H9 (cell line): Measurements from ENCODE around the gene MTNR1A. TPM values are rescaled to one million over a fixed set of nuclear protein-coding genes. Genes with fewer than 3 reads are reported as not detected.

Experiments
- DNase-seq: peaks from one replicate; pipeline ENCODE4 v3.0.0-alpha.2; 2017
- H2AFZ ChIP-seq: one replicate; pipeline ENCODE4 v1.6.1; 2013; ENCODE audit warnings: mild to moderate bottlenecking, low read length, control low read depth, moderate library complexity
- H2AK5ac ChIP-seq: 2 replicates; pipeline ENCODE4 v1.6.1; 2013; ENCODE audit warnings: low read length, control low read depth, mixed read lengths; ENCODE audit not compliant: insufficient read length
- H2BK120ac ChIP-seq: one replicate; pipeline ENCODE4 v1.6.1; 2013; ENCODE audit warnings: low read depth, mild to moderate bottlenecking, low read length, control low read depth, inconsistent platforms; ENCODE audit not compliant: poor library complexity, severe bottlenecking
- H2BK12ac ChIP-seq: 2 replicates; pipeline ENCODE4 v1.6.1; 2013; ENCODE audit warnings: low read length, control low read depth, mixed read lengths, low read depth; ENCODE audit not compliant: insufficient read length
- H2BK15ac ChIP-seq: 2 replicates; pipeline ENCODE4 v1.6.1; 2013; ENCODE audit warnings: low read depth, low read length, control low read depth
- H2BK20ac ChIP-seq: one replicate; pipeline ENCODE4 v1.6.1; 2013; ENCODE audit warnings: low read depth, mild to moderate bottlenecking, low read length, control low read depth, inconsistent platforms; ENCODE audit not compliant: poor library complexity, severe bottlenecking
- H2BK5ac ChIP-seq: 2 replicates; pipeline ENCODE4 v1.6.1; 2013; ENCODE audit warnings: low read length, control low read depth, mixed read lengths; ENCODE audit not compliant: insufficient read length
- H3K14ac ChIP-seq: 2 replicates; pipeline ENCODE4 v1.6.1; 2013; ENCODE audit warnings: low read length, control low read depth; ENCODE audit not compliant: insufficient read depth
- H3K18ac ChIP-seq: 2 replicates; pipeline ENCODE4 v1.6.1; 2013; ENCODE audit warnings: low read depth, mild to moderate bottlenecking, mixed read lengths, low read length, control low read depth; ENCODE audit not compliant: insufficient read length
- H3K23ac ChIP-seq: 2 replicates; pipeline ENCODE4 v1.6.1; 2013; ENCODE audit warnings: low read length, control low read depth, mixed read lengths, low read depth; ENCODE audit not compliant: insufficient read length
- H3K23me2 ChIP-seq: 2 replicates; pipeline ENCODE4 v1.6.1; 2013; ENCODE audit warnings: low read depth, mild to moderate bottlenecking, mixed read lengths, low read length, control low read depth; ENCODE audit not compliant: insufficient read length, poor library complexity, severe bottlenecking
- H3K27ac ChIP-seq: 2 replicates; pipeline ENCODE4 v1.5.1; 2013; ENCODE audit warnings: low read length, control low read depth, mixed read lengths, low read depth; ENCODE audit not compliant: insufficient read length
- H3K27me3 ChIP-seq: 2 replicates; pipeline ENCODE4 v1.6.1; 2013; ENCODE audit warnings: low read length, control low read depth, inconsistent platforms; ENCODE audit not compliant: insufficient read depth
- H3K4ac ChIP-seq: 2 replicates; pipeline ENCODE4 v1.6.1; 2013; ENCODE audit warnings: low read depth, mild to moderate bottlenecking, control low read depth, inconsistent platforms, low read length, moderate library complexity
- H3K4me1 ChIP-seq: 2 replicates; pipeline ENCODE4 v1.6.1; 2013; ENCODE audit warnings: low read length, control low read depth, inconsistent platforms; ENCODE audit not compliant: insufficient read depth
- H3K4me2 ChIP-seq: 2 replicates; pipeline ENCODE4 v1.6.1; 2013; ENCODE audit warnings: low read length, control low read depth, mixed read lengths; ENCODE audit not compliant: insufficient read length, insufficient read depth
- H3K56ac ChIP-seq: 2 replicates; pipeline ENCODE4 v1.6.1; 2013; ENCODE audit warnings: low read depth, mild to moderate bottlenecking, mixed read lengths, low read length, control low read depth; ENCODE audit not compliant: insufficient read length
- H3K79me1 ChIP-seq: 2 replicates; pipeline ENCODE4 v1.6.1; 2013; ENCODE audit warnings: low read depth, mild to moderate bottlenecking, moderate library complexity, low read length, control low read depth, inconsistent platforms; ENCODE audit not compliant: insufficient read depth, poor library complexity, severe bottlenecking
- H3K79me2 ChIP-seq: 2 replicates; pipeline ENCODE4 v1.6.1; 2013; ENCODE audit warnings: low read length, control low read depth, inconsistent platforms; ENCODE audit not compliant: insufficient read depth
- H3K9ac ChIP-seq: 2 replicates; pipeline ENCODE4 v1.6.1; 2013; ENCODE audit warnings: low read length, control low read depth, mixed read lengths; ENCODE audit not compliant: insufficient read length; ENCODE audit errors: extremely low read depth
- H3K9me3 ChIP-seq: one replicate; pipeline ENCODE4 v1.6.1; 2013; ENCODE audit warnings: low read depth, low read length, inconsistent platforms; ENCODE audit not compliant: control insufficient read depth
- H3T11ph ChIP-seq: one replicate; pipeline ENCODE4 v1.6.1; 2013; ENCODE audit warnings: mild to moderate bottlenecking, low read length, control low read depth, inconsistent platforms
- H4K20me1 ChIP-seq: one replicate; pipeline ENCODE4 v1.6.1; 2013; ENCODE audit not compliant: control insufficient read depth, insufficient read length, insufficient read depth
- H4K5ac ChIP-seq: 2 replicates; pipeline ENCODE4 v1.6.1; 2013; ENCODE audit warnings: low read depth, mild to moderate bottlenecking, mixed read lengths, low read length, control low read depth; ENCODE audit not compliant: insufficient read length
- H4K8ac ChIP-seq: replicated peaks from 2 replicates; pipeline ENCODE4 v1.6.1; 2013; ENCODE audit warnings: low read length, control low read depth, mixed read lengths, low read depth; ENCODE audit not compliant: insufficient read length
- H4K91ac ChIP-seq: 2 replicates; pipeline ENCODE4 v1.6.1; 2013; ENCODE audit warnings: low read depth, mild to moderate bottlenecking, moderate library complexity, mixed read lengths, low read length, control low read depth; ENCODE audit not compliant: insufficient read length
- H3K27ac Mint-ChIP-seq, 3 experiments: 2 replicates in 2 of 3; 3 replicates in 1 of 3; pipeline ENCODE4 v1.8.0; 2020 to 2021; ENCODE audit warnings: mixed read lengths in 3 of 3, mild to moderate bottlenecking in 1 of 3, moderate library complexity in 1 of 3
- H3K27me3 Mint-ChIP-seq: 2 replicates; pipeline ENCODE4 v1.8.0; 2021; ENCODE audit warnings: low read depth, mild to moderate bottlenecking, moderate library complexity, mixed read lengths
- H3K36me3 Mint-ChIP-seq, 3 experiments: 2 replicates in 2 of 3; 3 replicates in 1 of 3; pipeline ENCODE4 v1.8.0; 2020 to 2021; ENCODE audit warnings: low read depth in 3 of 3, mixed read lengths in 3 of 3; ENCODE audit not compliant: insufficient read depth in 1 of 3
- H3K4me1 Mint-ChIP-seq, 2 experiments: 2 replicates each; pipeline ENCODE4 v1.8.0; 2020; ENCODE audit warnings: mixed read lengths in 2 of 2
- H3K4me3 Mint-ChIP-seq, 2 experiments: 2 replicates in 1 of 2; 3 replicates in 1 of 2; pipeline ENCODE4 v1.8.0; 2020 to 2021; ENCODE audit warnings: mild to moderate bottlenecking in 2 of 2, mixed read lengths in 2 of 2, moderate library complexity in 1 of 2
- H3K9me3 Mint-ChIP-seq, 2 experiments: 2 replicates in 1 of 2; 3 replicates in 1 of 2; pipeline ENCODE4 v1.8.0; 2020; ENCODE audit warnings: mild to moderate bottlenecking in 2 of 2, mixed read lengths in 2 of 2, moderate library complexity in 1 of 2
- WGBS: extraction: QIAGEN DNeasy Blood & Tissue Kit; methylation state at CpG from one replicate; pipeline ENCODE4 v1.1.7; 2013; ENCODE audit warnings: missing lambda C conversion rate, low lambda C conversion rate, mixed read lengths; ENCODE audit not compliant: insufficient read length; ENCODE audit errors: extremely low coverage; 5-methylcytosine and 5-hydroxymethylcytosine counted together
- total RNA-seq: library from RNA; stranded (reverse); gene quantifications from 2 replicates; pipeline ENCODE4 v1.2.1, GENCODE V29; 2021
- TF ChIP-seq, protein P1 (sequence below): fragments of 200-600 bp; sonication (generic); conservative IDR thresholded peaks from 3 replicates; pipeline ENCODE4 v1.8.0; 2021; ENCODE audit warnings: antibody characterized with exemption, mild to moderate bottlenecking

MTNR1A gene
- total RNA-seq, 1 experiment from 2014 or later, result 0.57 TPM

DNA sequence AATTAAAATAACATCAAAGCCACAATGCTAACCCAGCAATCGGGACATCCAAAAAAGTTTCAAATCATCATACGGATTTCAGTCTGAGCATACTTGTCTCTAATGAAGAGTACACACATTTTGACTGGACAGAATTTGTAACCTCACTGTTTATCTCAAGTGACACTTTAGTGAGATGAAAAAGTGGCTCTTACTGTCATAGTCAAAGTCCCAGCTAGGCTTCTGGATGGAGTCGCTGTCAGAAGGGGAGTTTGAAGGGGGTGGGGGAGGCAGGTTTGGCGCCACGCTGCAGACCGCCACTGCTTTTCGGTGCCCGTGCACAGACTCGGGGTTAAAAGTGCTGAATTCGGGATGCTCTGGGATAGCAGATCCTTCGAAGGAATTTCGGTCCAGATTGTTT, 41.0 kb upstream of the MTNR1A start:
- no peak overlapping the region for H3K27ac Mint-ChIP-seq
- Histone ChIP-seq H3K9ac (no peak overlapping the region), H2AFZ (no peak overlapping the region), H3K79me2 (no peaks in the 10 kb centered on the region), H2BK12ac (no peak overlapping the region), H4K20me1 (no peaks in the 10 kb centered on the region), H2BK120ac (no peak overlapping the region), H3K27ac (no peak overlapping the region), H2AK5ac (no peak overlapping the region), H4K8ac (no peak overlapping the region), H3T11ph (no peak overlapping the region), H3K23me2 (no peaks in the 10 kb centered on the region), H2BK20ac (no peak overlapping the region), H3K14ac (no peak overlapping the region), H3K18ac (no peak overlapping the region), H3K79me1 (no peaks in the 10 kb centered on the region), H2BK5ac (no peak overlapping the region), H3K23ac (no peak overlapping the region), H3K4me1 (no peaks in the 10 kb centered on the region), H3K4ac (no peak overlapping the region), H3K4me2 (no peak overlapping the region), H4K91ac (no peak overlapping the region), H3K27me3 (no peaks in the 10 kb centered on the region), H3K56ac (no peak overlapping the region), H3K9me3 (no peaks in the 10 kb centered on the region), H2BK15ac (no peak overlapping the region), H4K5ac (no peak overlapping the region)
- WGBS, result no CpG with 5 or more reads among the region's 12 CpGs
- no peak for DNase-seq
- TF ChIP-seq, protein P1, sequence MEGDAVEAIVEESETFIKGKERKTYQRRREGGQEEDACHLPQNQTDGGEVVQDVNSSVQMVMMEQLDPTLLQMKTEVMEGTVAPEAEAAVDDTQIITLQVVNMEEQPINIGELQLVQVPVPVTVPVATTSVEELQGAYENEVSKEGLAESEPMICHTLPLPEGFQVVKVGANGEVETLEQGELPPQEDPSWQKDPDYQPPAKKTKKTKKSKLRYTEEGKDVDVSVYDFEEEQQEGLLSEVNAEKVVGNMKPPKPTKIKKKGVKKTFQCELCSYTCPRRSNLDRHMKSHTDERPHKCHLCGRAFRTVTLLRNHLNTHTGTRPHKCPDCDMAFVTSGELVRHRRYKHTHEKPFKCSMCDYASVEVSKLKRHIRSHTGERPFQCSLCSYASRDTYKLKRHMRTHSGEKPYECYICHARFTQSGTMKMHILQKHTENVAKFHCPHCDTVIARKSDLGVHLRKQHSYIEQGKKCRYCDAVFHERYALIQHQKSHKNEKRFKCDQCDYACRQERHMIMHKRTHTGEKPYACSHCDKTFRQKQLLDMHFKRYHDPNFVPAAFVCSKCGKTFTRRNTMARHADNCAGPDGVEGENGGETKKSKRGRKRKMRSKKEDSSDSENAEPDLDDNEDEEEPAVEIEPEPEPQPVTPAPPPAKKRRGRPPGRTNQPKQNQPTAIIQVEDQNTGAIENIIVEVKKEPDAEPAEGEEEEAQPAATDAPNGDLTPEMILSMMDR, result no peak
- H3K36me3 Mint-ChIP-seq, result peaks cover 37 to 82% (median 78%) of the 10 kb centered on the region in 3 experiments
- H3K4me1 Mint-ChIP-seq, result peaks cover 0 to 3% of the 10 kb centered on the region in 2 experiments; a peak in 2 of 4 replicates
- no peaks in the 10 kb centered on the region for H3K9me3 Mint-ChIP-seq
- H3K4me3 Mint-ChIP-seq, result no peak overlapping the region
- no peaks in the 10 kb centered on the region for H3K27me3 Mint-ChIP-seq
